HEK293 (cell line): ENCODE data around the gene BARD1.

Experiments
- PRDM1 ChIP-seq: fragments of 450-650 bp; formaldehyde crosslinking; IDR thresholded peaks from 2 replicates; pipeline ENCODE4; 2016; ENCODE audit warnings: missing biosample characterization, missing genetic modification characterization
- ZNF174 ChIP-seq: fragments of 450-650 bp; formaldehyde crosslinking; IDR thresholded peaks from 2 replicates; pipeline ENCODE4 v1.5.0; 2017; ENCODE audit warnings: missing biosample characterization, mild to moderate bottlenecking, missing genetic modification characterization
- ZNF19 ChIP-seq: fragments of 450-650 bp; formaldehyde crosslinking; IDR thresholded peaks from 2 replicates; pipeline ENCODE4; 2016; ENCODE audit warnings: missing biosample characterization, missing genetic modification characterization, low read depth
- ZNF302 ChIP-seq: fragments of 450-650 bp; formaldehyde crosslinking; IDR thresholded peaks from 2 replicates; pipeline ENCODE4 v1.5.1; 2016; ENCODE audit warnings: missing biosample characterization, missing genetic modification characterization, low read depth
- ZNF510 ChIP-seq: fragments of 450-650 bp; formaldehyde crosslinking; IDR thresholded peaks from 2 replicates; pipeline ENCODE4 v1.5.1; 2018; ENCODE audit warnings: mild to moderate bottlenecking, missing genetic modification characterization, missing biosample characterization; ENCODE audit not compliant: insufficient replicate concordance
- TF ChIP-seq, protein P1 (sequence below): fragments of 450-650 bp; formaldehyde crosslinking; IDR thresholded peaks from 2 replicates; pipeline ENCODE4 v1.5.1; 2016; ENCODE audit warnings: missing biosample characterization, missing genetic modification characterization
- TF ChIP-seq, protein P2 (sequence below): fragments of 450-650 bp; IDR thresholded peaks from 2 replicates; pipeline ENCODE4 v1.5.1; 2018; ENCODE audit warnings: missing biosample characterization, missing genetic modification characterization
- TF ChIP-seq, protein P3 (sequence below): IDR thresholded peaks from 2 replicates; pipeline ENCODE4 v1.6.1; 2011; ENCODE audit warnings: mild to moderate bottlenecking, low read depth, low read length, borderline replicate concordance
- TF ChIP-seq, protein P4 (sequence below): fragments of 450-650 bp; formaldehyde crosslinking; IDR thresholded peaks from 2 replicates; pipeline ENCODE4 v1.5.1; 2016; ENCODE audit warnings: missing biosample characterization, missing genetic modification characterization

DNA sequence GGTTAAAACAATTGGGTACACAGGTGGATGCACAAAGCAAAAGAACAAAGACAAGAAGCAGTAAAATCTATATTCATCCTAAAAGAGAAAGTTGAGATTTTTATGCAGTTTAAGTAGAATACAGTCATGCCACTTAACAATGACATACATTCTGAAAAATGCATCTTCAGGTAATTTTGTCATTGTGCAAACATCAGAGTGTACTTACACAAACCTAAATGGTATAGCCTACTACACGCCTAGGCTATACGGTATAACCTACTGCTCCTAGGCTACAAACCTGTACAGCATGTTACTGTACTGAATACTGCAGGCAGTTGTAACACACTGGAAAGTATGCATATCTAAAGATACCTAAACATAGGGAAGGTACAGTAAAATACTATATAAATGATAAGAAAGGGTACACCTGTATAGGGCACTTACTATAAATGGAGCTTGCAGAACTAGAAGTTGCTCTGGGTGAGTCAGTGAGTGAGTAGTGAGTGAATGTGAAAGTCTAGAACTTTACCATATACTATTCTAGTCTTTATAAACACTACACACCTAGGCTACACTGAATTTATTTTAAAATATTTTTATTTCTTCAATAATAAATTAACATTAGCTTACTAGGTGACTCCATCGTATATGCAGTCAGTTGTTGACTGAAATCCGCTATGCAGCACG, 132.9 kb downstream of the BARD1 start:
- TF ChIP-seq ZNF19 (tag by site-specific recombination): no peak
- TF ChIP-seq, protein P1, sequence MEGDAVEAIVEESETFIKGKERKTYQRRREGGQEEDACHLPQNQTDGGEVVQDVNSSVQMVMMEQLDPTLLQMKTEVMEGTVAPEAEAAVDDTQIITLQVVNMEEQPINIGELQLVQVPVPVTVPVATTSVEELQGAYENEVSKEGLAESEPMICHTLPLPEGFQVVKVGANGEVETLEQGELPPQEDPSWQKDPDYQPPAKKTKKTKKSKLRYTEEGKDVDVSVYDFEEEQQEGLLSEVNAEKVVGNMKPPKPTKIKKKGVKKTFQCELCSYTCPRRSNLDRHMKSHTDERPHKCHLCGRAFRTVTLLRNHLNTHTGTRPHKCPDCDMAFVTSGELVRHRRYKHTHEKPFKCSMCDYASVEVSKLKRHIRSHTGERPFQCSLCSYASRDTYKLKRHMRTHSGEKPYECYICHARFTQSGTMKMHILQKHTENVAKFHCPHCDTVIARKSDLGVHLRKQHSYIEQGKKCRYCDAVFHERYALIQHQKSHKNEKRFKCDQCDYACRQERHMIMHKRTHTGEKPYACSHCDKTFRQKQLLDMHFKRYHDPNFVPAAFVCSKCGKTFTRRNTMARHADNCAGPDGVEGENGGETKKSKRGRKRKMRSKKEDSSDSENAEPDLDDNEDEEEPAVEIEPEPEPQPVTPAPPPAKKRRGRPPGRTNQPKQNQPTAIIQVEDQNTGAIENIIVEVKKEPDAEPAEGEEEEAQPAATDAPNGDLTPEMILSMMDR (tag by site-specific recombination): no peak
- no peak for TF ChIP-seq ZNF510 (tag by site-specific recombination)
- no peak for TF ChIP-seq ZNF302 (tag by site-specific recombination)
- TF ChIP-seq, protein P2, sequence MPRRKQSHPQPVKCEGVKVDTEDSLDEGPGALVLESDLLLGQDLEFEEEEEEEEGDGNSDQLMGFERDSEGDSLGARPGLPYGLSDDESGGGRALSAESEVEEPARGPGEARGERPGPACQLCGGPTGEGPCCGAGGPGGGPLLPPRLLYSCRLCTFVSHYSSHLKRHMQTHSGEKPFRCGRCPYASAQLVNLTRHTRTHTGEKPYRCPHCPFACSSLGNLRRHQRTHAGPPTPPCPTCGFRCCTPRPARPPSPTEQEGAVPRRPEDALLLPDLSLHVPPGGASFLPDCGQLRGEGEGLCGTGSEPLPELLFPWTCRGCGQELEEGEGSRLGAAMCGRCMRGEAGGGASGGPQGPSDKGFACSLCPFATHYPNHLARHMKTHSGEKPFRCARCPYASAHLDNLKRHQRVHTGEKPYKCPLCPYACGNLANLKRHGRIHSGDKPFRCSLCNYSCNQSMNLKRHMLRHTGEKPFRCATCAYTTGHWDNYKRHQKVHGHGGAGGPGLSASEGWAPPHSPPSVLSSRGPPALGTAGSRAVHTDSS: no peak
- TF ChIP-seq ZNF174 (tag by site-specific recombination): no peak
- TF ChIP-seq, protein P3, sequence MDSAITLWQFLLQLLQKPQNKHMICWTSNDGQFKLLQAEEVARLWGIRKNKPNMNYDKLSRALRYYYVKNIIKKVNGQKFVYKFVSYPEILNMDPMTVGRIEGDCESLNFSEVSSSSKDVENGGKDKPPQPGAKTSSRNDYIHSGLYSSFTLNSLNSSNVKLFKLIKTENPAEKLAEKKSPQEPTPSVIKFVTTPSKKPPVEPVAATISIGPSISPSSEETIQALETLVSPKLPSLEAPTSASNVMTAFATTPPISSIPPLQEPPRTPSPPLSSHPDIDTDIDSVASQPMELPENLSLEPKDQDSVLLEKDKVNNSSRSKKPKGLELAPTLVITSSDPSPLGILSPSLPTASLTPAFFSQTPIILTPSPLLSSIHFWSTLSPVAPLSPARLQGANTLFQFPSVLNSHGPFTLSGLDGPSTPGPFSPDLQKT: no peak
- no peak for TF ChIP-seq PRDM1 (tag by site-specific recombination)
- TF ChIP-seq, protein P4, sequence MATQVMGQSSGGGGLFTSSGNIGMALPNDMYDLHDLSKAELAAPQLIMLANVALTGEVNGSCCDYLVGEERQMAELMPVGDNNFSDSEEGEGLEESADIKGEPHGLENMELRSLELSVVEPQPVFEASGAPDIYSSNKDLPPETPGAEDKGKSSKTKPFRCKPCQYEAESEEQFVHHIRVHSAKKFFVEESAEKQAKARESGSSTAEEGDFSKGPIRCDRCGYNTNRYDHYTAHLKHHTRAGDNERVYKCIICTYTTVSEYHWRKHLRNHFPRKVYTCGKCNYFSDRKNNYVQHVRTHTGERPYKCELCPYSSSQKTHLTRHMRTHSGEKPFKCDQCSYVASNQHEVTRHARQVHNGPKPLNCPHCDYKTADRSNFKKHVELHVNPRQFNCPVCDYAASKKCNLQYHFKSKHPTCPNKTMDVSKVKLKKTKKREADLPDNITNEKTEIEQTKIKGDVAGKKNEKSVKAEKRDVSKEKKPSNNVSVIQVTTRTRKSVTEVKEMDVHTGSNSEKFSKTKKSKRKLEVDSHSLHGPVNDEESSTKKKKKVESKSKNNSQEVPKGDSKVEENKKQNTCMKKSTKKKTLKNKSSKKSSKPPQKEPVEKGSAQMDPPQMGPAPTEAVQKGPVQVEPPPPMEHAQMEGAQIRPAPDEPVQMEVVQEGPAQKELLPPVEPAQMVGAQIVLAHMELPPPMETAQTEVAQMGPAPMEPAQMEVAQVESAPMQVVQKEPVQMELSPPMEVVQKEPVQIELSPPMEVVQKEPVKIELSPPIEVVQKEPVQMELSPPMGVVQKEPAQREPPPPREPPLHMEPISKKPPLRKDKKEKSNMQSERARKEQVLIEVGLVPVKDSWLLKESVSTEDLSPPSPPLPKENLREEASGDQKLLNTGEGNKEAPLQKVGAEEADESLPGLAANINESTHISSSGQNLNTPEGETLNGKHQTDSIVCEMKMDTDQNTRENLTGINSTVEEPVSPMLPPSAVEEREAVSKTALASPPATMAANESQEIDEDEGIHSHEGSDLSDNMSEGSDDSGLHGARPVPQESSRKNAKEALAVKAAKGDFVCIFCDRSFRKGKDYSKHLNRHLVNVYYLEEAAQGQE (tag by site-specific recombination): no peak
